Mesenchymal stem cell (in vitro differentiated cells and primary cell): Measurements from ENCODE around the gene DNAJB7.

ENCODE experiments used
- DNase-seq: peaks from one replicate; pipeline ENCODE4 v3.0.0-alpha.2; 2013
- H2AFZ ChIP-seq: one replicate; pipeline ENCODE4 v1.6.1; 2013; ENCODE audit warnings: low read depth, mild to moderate bottlenecking, control low read depth, inconsistent platforms, low read length, moderate library complexity
- H2AK5ac ChIP-seq: 2 replicates; pipeline ENCODE4 v1.6.1; 2013; ENCODE audit warnings: low read length, moderate library complexity, mild to moderate bottlenecking, inconsistent platforms; ENCODE audit not compliant: severe bottlenecking
- H2BK120ac ChIP-seq: one replicate; pipeline ENCODE4 v1.6.1; 2013; ENCODE audit warnings: low read depth, mild to moderate bottlenecking, inconsistent platforms, low read length, moderate library complexity
- H2BK12ac ChIP-seq, 2 experiments: one replicate each; pipeline ENCODE4 v1.6.1; 2013; ENCODE audit warnings: inconsistent platforms in 2 of 2, low read length in 2 of 2, mild to moderate bottlenecking in 2 of 2, moderate library complexity in 2 of 2, control low read depth in 1 of 2
- H2BK15ac ChIP-seq: one replicate; pipeline ENCODE4 v1.6.1; 2013; ENCODE audit warnings: mild to moderate bottlenecking, low read depth, inconsistent platforms; ENCODE audit not compliant: poor library complexity, severe bottlenecking
- H2BK5ac ChIP-seq: 2 replicates; pipeline ENCODE4 v1.6.1; 2013; ENCODE audit warnings: low read depth, mild to moderate bottlenecking, low read length, control low read depth, inconsistent platforms; ENCODE audit not compliant: poor library complexity, severe bottlenecking
- H3K14ac ChIP-seq, 2 experiments: one replicate each; pipeline ENCODE4 v1.6.1; 2013; ENCODE audit warnings: inconsistent platforms in 2 of 2, low read length in 2 of 2, control low read depth in 1 of 2, mild to moderate bottlenecking in 1 of 2, moderate library complexity in 1 of 2
- H3K18ac ChIP-seq, 2 experiments: one replicate each; pipeline ENCODE4 v1.6.1; 2013; ENCODE audit warnings: inconsistent platforms in 2 of 2, low read length in 2 of 2, control low read depth in 1 of 2, low read depth in 1 of 2, mild to moderate bottlenecking in 1 of 2
- H3K23ac ChIP-seq, 2 experiments: one replicate each; pipeline ENCODE4 v1.6.1; 2013; ENCODE audit warnings: inconsistent platforms in 2 of 2, low read length in 2 of 2, mild to moderate bottlenecking in 2 of 2, moderate library complexity in 2 of 2, control low read depth in 1 of 2
- H3K27ac ChIP-seq: 2 replicates; pipeline ENCODE4 v1.5.1; 2013; ENCODE audit warnings: mild to moderate bottlenecking, moderate library complexity, low read length, control low read depth, inconsistent platforms; ENCODE audit not compliant: poor library complexity, severe bottlenecking
- H3K27me3 ChIP-seq, 2 experiments: 2 replicates each; pipeline versions ENCODE4 v1.6.1 to v1.7.0; 2013; ENCODE audit warnings: low read length in 2 of 2, mild to moderate bottlenecking in 2 of 2, moderate library complexity in 2 of 2, control low read depth in 1 of 2, inconsistent platforms in 1 of 2; ENCODE audit not compliant: control insufficient read depth in 1 of 2, insufficient read depth in 1 of 2
- H3K36me3 ChIP-seq, 2 experiments: 2 replicates each; pipeline versions ENCODE4 v1.6.1 to v1.7.0; 2013; ENCODE audit warnings: low read length in 2 of 2, control low read depth in 1 of 2, inconsistent platforms in 1 of 2, low read depth in 1 of 2, mild to moderate bottlenecking in 1 of 2; ENCODE audit not compliant: insufficient read depth in 2 of 2, control insufficient read depth in 1 of 2
- H3K4ac ChIP-seq, 2 experiments: one replicate each; pipeline ENCODE4 v1.6.1; 2013; ENCODE audit warnings: inconsistent platforms in 2 of 2, low read length in 2 of 2, mild to moderate bottlenecking in 2 of 2, moderate library complexity in 2 of 2, control low read depth in 1 of 2, low read depth in 1 of 2
- H3K4me1 ChIP-seq: 2 replicates; pipeline ENCODE4 v1.6.1; 2013; ENCODE audit warnings: low read depth, low read length, control low read depth; ENCODE audit not compliant: control insufficient read depth, insufficient read depth
- H3K4me2 ChIP-seq: 2 replicates; pipeline ENCODE4 v1.6.1; 2013; ENCODE audit warnings: low read length, mild to moderate bottlenecking, inconsistent platforms; ENCODE audit not compliant: poor library complexity, severe bottlenecking
- H3K4me3 ChIP-seq, 2 experiments: 2 replicates each; pipeline versions ENCODE4 v1.5.1 to v1.7.0; 2013; ENCODE audit warnings: low read length in 2 of 2, mild to moderate bottlenecking in 2 of 2, control low read depth in 1 of 2, low read depth in 1 of 2; ENCODE audit not compliant: insufficient read depth in 1 of 2
- H3K79me1 ChIP-seq: replicated peaks from 2 replicates; pipeline ENCODE4 v1.6.1; 2013; ENCODE audit warnings: mild to moderate bottlenecking, control low read depth, low read length, inconsistent platforms; ENCODE audit not compliant: poor library complexity, severe bottlenecking
- H3K9ac ChIP-seq: 2 replicates; pipeline ENCODE4 v1.7.0; 2013; ENCODE audit warnings: mild to moderate bottlenecking, low read length, moderate library complexity
- H3K9me3 ChIP-seq: 2 replicates; pipeline ENCODE4 v1.7.0; 2013; ENCODE audit warnings: mild to moderate bottlenecking, low read length; ENCODE audit not compliant: control insufficient read depth
- H4K8ac ChIP-seq: one replicate; pipeline ENCODE4 v1.6.1; 2013; ENCODE audit warnings: inconsistent platforms, mild to moderate bottlenecking, low read length, moderate library complexity
- H4K91ac ChIP-seq: one replicate; pipeline ENCODE4 v1.6.1; 2013; ENCODE audit warnings: mild to moderate bottlenecking, low read length, inconsistent platforms
- WGBS: methylation state at CpG from one replicate; pipeline ENCODE4 v1.1.7; 2013; ENCODE audit warnings: mixed read lengths; 5-methylcytosine and 5-hydroxymethylcytosine counted together

DNAJB7 gene

GRCh38 chr22:40877488-40877887 lies 15.6 kb upstream of the DNAJB7 start:
- Histone ChIP-seq H3K23ac (no peak overlapping the region), H4K91ac (no peak overlapping the region), H2BK12ac (no peak overlapping the region), H3K4me1 (no peaks in the 10 kb centered on the region), H2BK5ac (no peak overlapping the region), H3K9ac (no peak overlapping the region), H4K8ac (no peak overlapping the region), H3K18ac (no peak overlapping the region), H3K4me2 (no peak overlapping the region), H3K27me3 (no peaks in the 10 kb centered on the region), H3K9me3 (no peaks in the 10 kb centered on the region), H2AK5ac (no peak overlapping the region), H2AFZ (no peak overlapping the region), H3K4ac (no peak overlapping the region), H3K27ac (no peak overlapping the region), H3K14ac (no peak overlapping the region), H2BK120ac (no peak overlapping the region), H3K79me1 (peaks cover 9% of the 10 kb centered on the region), H3K4me3 (no peak overlapping the region), H3K36me3 (peaks cover 12 to 73% of the 10 kb centered on the region in 2 experiments), H2BK15ac (no peak overlapping the region)
- no peak for DNase-seq
- WGBS = 88% methylated on average over 2 of the region's 3 CpGs

- Histone ChIP-seq H4K8ac (no peak overlapping the region), H3K4me1 (no peaks in the 10 kb centered on the region), H2BK15ac (no peak overlapping the region), H3K27ac (no peak overlapping the region), H2BK5ac (no peak overlapping the region), H3K4me2 (no peak overlapping the region), H4K91ac (no peak overlapping the region), H3K4ac (no peak overlapping the region), H3K36me3 (peaks cover 6 to 72% of the 10 kb centered on the region in 2 experiments), H3K18ac (no peak overlapping the region), H3K27me3 (no peaks in the 10 kb centered on the region), H3K4me3 (no peak overlapping the region), H2AFZ (no peak overlapping the region), H3K23ac (no peak overlapping the region), H2AK5ac (no peak overlapping the region), H3K79me1 (peaks cover 11% of the 10 kb centered on the region), H3K9me3 (no peaks in the 10 kb centered on the region), H2BK12ac (no peak overlapping the region), H3K14ac (no peak overlapping the region), H3K9ac (no peak overlapping the region), H2BK120ac (no peak overlapping the region)
- no peak for DNase-seq
- no CpG with 5 or more reads among the region's 1 CpG for WGBS
Observed at GRCh38 chr22:40876907-40877306, 15.0 kb upstream of the DNAJB7 start.

- no peak overlapping the region for H3K14ac ChIP-seq
- H4K8ac ChIP-seq = no peak overlapping the region
- H3K4me2 ChIP-seq = no peak overlapping the region
- H2BK12ac ChIP-seq = no peak overlapping the region
- H3K9me3 ChIP-seq = no peaks in the 10 kb centered on the region
- H3K23ac ChIP-seq = no peak overlapping the region
- no peak overlapping the region for H3K9ac ChIP-seq
- DNase-seq = no peak
- H2BK5ac ChIP-seq = no peak overlapping the region
- 100% methylated on average over 3 of the region's 3 CpGs for WGBS
- no peak overlapping the region for H3K18ac ChIP-seq
- H2AK5ac ChIP-seq = no peak overlapping the region
- peaks cover 3 to 74% of the 10 kb centered on the region in 2 experiments for H3K36me3 ChIP-seq
- H4K91ac ChIP-seq = no peak overlapping the region
- no peak overlapping the region for H2BK120ac ChIP-seq
- no peak overlapping the region for H2AFZ ChIP-seq
- no peak overlapping the region for H3K4ac ChIP-seq
- no peak overlapping the region for H3K27ac ChIP-seq
- H2BK15ac ChIP-seq = no peak overlapping the region
- no peaks in the 10 kb centered on the region for H3K4me1 ChIP-seq
- no peak overlapping the region for H3K4me3 ChIP-seq
- H3K27me3 ChIP-seq = no peaks in the 10 kb centered on the region
- peaks cover 5% of the 10 kb centered on the region for H3K79me1 ChIP-seq
Observed at GRCh38 chr22:40875111-40875510, 13.2 kb upstream of the DNAJB7 start.

GRCh38 chr22:40874016-40874415 lies 12.1 kb upstream of the DNAJB7 start:
- Histone ChIP-seq H3K18ac (no peak overlapping the region), H3K9ac (no peak overlapping the region), H3K4me3 (no peak overlapping the region), H3K4ac (no peak overlapping the region), H3K4me2 (no peak overlapping the region), H2BK15ac (no peak overlapping the region), H2BK5ac (no peak overlapping the region), H3K27me3 (no peaks in the 10 kb centered on the region), H3K23ac (no peak overlapping the region), H2AFZ (no peak overlapping the region), H3K14ac (no peak overlapping the region), H4K8ac (no peak overlapping the region), H3K36me3 (peaks cover 3 to 77% of the 10 kb centered on the region in 2 experiments), H3K27ac (no peak overlapping the region), H2AK5ac (no peak overlapping the region), H3K9me3 (no peaks in the 10 kb centered on the region), H2BK12ac (no peak overlapping the region), H4K91ac (no peak overlapping the region), H2BK120ac (no peak overlapping the region), H3K79me1 (peaks cover 5% of the 10 kb centered on the region), H3K4me1 (no peaks in the 10 kb centered on the region)
- WGBS = 100% methylated on average over 3 of the region's 3 CpGs
- DNase-seq = no peak
